Thyroid gland (tissue), 4 donors: Measurements from ENCODE around the gene SLC10A7.

Experiments used
- POLR2A ChIP-seq, 2 donors: fragments of 450-650 bp; IDR thresholded peaks; one replicate each; pipeline ENCODE4 v1.6.1; 2017; ENCODE audit warnings: antibody characterized with exemption in 2 of 2, mild to moderate bottlenecking in 2 of 2, moderate library complexity in 1 of 2
- TF ChIP-seq, protein P1 (sequence below), 6 experiments: fragments of 200-600 bp in 3 of 6; fragments of 450-650 bp in 3 of 6; sonication (generic) in 3 of 6; IDR thresholded peaks; one replicate each; pipeline ENCODE4 v1.5.1; 2016 to 2019; ENCODE audit warnings: antibody characterized with exemption in 6 of 6, mild to moderate bottlenecking in 2 of 6, inconsistent platforms in 1 of 6, moderate library complexity in 1 of 6

DNA sequence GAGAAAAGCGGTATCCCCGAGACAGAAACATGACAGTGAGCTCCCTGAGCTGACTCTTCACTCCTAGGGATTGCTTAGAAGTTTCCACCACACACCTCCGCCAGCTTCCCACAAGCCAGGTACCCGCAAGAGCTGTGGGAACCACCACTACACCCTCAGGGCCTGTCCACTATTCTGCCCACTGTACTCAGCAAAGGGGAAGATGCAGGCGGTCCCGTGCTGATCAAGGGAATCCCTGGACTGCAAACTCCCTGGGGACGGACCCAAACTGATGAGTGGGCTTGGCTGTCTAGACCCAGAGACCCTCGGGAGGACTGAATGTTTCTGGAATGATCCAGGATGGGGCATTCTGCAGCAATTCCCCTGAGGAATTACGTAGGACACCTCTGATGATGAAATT lies 277.2 kb downstream of the SLC10A7 start:
- TF ChIP-seq, protein P1, sequence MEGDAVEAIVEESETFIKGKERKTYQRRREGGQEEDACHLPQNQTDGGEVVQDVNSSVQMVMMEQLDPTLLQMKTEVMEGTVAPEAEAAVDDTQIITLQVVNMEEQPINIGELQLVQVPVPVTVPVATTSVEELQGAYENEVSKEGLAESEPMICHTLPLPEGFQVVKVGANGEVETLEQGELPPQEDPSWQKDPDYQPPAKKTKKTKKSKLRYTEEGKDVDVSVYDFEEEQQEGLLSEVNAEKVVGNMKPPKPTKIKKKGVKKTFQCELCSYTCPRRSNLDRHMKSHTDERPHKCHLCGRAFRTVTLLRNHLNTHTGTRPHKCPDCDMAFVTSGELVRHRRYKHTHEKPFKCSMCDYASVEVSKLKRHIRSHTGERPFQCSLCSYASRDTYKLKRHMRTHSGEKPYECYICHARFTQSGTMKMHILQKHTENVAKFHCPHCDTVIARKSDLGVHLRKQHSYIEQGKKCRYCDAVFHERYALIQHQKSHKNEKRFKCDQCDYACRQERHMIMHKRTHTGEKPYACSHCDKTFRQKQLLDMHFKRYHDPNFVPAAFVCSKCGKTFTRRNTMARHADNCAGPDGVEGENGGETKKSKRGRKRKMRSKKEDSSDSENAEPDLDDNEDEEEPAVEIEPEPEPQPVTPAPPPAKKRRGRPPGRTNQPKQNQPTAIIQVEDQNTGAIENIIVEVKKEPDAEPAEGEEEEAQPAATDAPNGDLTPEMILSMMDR (IDR thresholded peaks at IDR 0.05), result no peak
- TF ChIP-seq POLR2A (IDR thresholded peaks at IDR 0.05), result no peak
